Testis (tissue), 3 donors: ENCODE results near the gene OGFOD3. TPM values are rescaled to one million over a fixed set of nuclear protein-coding genes. Genes with fewer than 3 reads are reported as not detected.

Experiments used
- DNase-seq: peaks from one replicate; pipeline ENCODE4 v3.0.0-alpha.2; 2019
- H3K27ac ChIP-seq, 2 donors: fragments of 200-600 bp; sonication (generic); one replicate each; pipeline ENCODE4 v1.5.1; 2019
- H3K27me3 ChIP-seq: fragments of 200-600 bp; sonication (generic); one replicate; pipeline ENCODE4 v1.5.1; 2019
- H3K36me3 ChIP-seq: fragments of 200-600 bp; sonication (generic); one replicate; pipeline ENCODE4 v1.5.1; 2017; ENCODE audit warnings: low read depth; ENCODE audit errors: missing control alignments
- H3K4me1 ChIP-seq: fragments of 200-600 bp; sonication (generic); one replicate; pipeline ENCODE4 v1.5.1; 2019
- H3K4me3 ChIP-seq, 2 donors: fragments of 200-600 bp; sonication (generic); one replicate each; pipeline ENCODE4 v1.5.1; 2017 to 2019
- H3K9me3 ChIP-seq: fragments of 200-600 bp; sonication (generic); one replicate; pipeline ENCODE4 v1.5.1; 2017
- POLR2A ChIP-seq: fragments of 450-650 bp; IDR thresholded peaks from one replicate; pipeline ENCODE4 v1.6.1; 2017; ENCODE audit warnings: antibody characterized with exemption, mild to moderate bottlenecking, moderate library complexity
- WGBS, 2 donors: methylation state at CpG; one replicate each; pipeline ENCODE4 v1.1.5; 2018; 5-methylcytosine and 5-hydroxymethylcytosine counted together
- intact Hi-C: fragments of 100-400 bp; cut with DNase I; formaldehyde crosslinking; loops from one replicate; pipeline ENCODE4 v1.15.1; 2023; ENCODE audit warnings: low total_unique reads
- polyA plus RNA-seq: library from polyadenylated mRNA; stranded (reverse); fragments of 350-450 nt; fragmentation: Illumina TruSeq; extraction: RNeasy Lipid Tissue Mini Kit (QIAGEN cat#74804); gene quantifications from one replicate; pipeline ENCODE4 v1.2.3, GENCODE V29; 2014; ENCODE audit warnings: low read depth, low replicate concordance; ENCODE audit not compliant: insufficient read depth
- total RNA-seq, 2 donors: library from RNA; depleted of rRNA; stranded (reverse); fragments of >200 nt; gene quantifications; one replicate each; pipeline ENCODE4 v1.2.3, GENCODE V29; 2016
- TF ChIP-seq, protein P1 (sequence below), 3 experiments: fragments of 450-650 bp in 2 of 3; fragments of 200-600 bp in 1 of 3; sonication (generic) in 1 of 3; IDR thresholded peaks; one replicate each; pipeline ENCODE4 v1.5.1; 2016 to 2019; ENCODE audit warnings: antibody characterized with exemption in 3 of 3, mild to moderate bottlenecking in 2 of 3, moderate library complexity in 1 of 3

Gene OGFOD3
- total and polyA plus RNA-seq, 3 donors from 2014 or later = 19.6 to 37.4 (median 28.9) TPM

DNA sequence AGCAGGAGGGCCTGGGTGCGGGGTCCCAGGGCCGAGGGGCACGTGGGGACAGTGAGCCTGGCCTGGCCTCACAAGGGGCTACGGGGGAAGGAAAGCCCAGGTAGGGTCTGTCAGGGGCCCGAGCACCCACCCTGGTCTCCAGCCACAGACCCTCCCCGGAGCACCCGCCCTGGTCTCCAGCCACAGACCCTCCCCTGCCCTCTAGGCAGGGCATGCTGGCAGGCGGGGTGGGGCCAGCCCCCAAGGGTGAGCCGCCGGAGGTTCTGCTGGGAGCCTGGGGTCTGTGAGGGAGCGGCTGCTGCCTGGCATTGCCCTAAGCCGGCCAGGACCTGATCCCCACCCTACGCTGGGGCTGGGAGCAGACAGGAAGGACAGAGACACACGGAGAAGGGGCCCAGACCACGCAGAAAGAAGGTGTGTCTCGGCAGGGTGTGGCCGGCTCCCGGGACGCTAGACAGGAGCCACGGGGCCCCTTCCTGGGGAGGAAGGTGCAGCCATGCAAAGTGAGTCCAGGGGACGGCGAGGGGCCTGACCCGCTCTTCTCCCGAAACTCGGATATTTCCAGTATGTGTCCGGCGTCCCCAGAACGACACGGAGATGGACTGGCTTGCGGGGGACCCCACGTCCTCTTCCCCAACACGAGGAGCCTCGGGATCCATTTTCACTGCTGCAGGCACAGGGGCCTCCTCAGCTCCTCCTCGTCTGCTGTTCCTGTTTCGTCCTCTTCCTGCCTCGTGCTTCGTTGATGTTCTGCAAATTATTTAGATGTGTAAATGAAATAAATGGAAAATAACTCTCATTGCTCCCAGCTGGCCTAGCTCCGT lies 31.3 kb downstream of the OGFOD3 start:
- TF ChIP-seq, protein P1, sequence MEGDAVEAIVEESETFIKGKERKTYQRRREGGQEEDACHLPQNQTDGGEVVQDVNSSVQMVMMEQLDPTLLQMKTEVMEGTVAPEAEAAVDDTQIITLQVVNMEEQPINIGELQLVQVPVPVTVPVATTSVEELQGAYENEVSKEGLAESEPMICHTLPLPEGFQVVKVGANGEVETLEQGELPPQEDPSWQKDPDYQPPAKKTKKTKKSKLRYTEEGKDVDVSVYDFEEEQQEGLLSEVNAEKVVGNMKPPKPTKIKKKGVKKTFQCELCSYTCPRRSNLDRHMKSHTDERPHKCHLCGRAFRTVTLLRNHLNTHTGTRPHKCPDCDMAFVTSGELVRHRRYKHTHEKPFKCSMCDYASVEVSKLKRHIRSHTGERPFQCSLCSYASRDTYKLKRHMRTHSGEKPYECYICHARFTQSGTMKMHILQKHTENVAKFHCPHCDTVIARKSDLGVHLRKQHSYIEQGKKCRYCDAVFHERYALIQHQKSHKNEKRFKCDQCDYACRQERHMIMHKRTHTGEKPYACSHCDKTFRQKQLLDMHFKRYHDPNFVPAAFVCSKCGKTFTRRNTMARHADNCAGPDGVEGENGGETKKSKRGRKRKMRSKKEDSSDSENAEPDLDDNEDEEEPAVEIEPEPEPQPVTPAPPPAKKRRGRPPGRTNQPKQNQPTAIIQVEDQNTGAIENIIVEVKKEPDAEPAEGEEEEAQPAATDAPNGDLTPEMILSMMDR (IDR thresholded peaks at IDR 0.05) = no peak
- no peak for TF ChIP-seq POLR2A
- WGBS, 2 donors = 72 to 73% methylated on average over 25 to 38 of the region's 38 CpGs
- H3K36me3 ChIP-seq = no peaks in the 10 kb centered on the region
- H3K27me3 ChIP-seq = no peaks in the 10 kb centered on the region
- no peak for DNase-seq
- H3K4me3 ChIP-seq = no peak overlapping the region
- intact Hi-C loops = no loop called here
- H3K4me1 ChIP-seq = peaks cover 16% of the 10 kb centered on the region
- no peak overlapping the region for H3K27ac ChIP-seq
- H3K9me3 ChIP-seq = no peaks in the 10 kb centered on the region

DNA sequence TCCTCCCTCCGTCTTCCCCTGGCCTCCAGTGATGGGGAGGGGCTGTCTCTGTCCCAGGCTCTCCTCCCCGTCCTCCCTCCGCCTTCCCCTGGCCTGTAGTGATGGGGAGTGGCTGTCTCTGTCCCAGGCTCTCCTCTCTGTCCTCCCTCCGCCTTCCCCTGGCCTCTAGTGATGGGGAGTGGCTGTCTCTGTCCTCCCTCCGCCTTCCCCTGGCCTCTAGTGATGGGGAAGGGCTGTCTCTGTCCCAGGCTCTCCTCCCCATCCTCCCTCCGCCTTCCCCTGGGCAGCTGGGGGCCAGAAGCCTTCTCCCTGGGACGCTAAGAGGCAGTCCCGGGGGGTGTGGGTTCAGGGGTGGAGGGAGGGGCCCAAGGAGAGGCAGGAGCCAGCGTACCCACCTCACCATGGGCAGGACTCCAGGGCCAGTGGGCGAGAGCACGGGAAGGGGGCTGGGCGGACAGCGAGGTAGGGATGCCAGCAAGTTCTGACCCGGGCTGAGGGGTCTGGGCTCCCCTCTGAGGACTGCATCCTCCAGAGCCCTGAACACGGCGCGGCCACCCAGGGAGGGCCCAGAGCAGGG lies 32.0 kb downstream of the OGFOD3 start:
- no peak for DNase-seq
- 44 to 53% methylated on average over 11 to 17 of the region's 17 CpGs for WGBS, 2 donors
- Histone ChIP-seq H3K36me3 (no peaks in the 10 kb centered on the region), H3K27me3 (no peaks in the 10 kb centered on the region), H3K27ac (no peak overlapping the region), H3K4me3 (no peak overlapping the region), H3K9me3 (no peaks in the 10 kb centered on the region), H3K4me1 (peaks cover 16% of the 10 kb centered on the region)
- intact Hi-C loops = no loop called here
- TF ChIP-seq, protein P1 (IDR thresholded peaks at IDR 0.05) = no peak
- TF ChIP-seq POLR2A = no peak

DNA sequence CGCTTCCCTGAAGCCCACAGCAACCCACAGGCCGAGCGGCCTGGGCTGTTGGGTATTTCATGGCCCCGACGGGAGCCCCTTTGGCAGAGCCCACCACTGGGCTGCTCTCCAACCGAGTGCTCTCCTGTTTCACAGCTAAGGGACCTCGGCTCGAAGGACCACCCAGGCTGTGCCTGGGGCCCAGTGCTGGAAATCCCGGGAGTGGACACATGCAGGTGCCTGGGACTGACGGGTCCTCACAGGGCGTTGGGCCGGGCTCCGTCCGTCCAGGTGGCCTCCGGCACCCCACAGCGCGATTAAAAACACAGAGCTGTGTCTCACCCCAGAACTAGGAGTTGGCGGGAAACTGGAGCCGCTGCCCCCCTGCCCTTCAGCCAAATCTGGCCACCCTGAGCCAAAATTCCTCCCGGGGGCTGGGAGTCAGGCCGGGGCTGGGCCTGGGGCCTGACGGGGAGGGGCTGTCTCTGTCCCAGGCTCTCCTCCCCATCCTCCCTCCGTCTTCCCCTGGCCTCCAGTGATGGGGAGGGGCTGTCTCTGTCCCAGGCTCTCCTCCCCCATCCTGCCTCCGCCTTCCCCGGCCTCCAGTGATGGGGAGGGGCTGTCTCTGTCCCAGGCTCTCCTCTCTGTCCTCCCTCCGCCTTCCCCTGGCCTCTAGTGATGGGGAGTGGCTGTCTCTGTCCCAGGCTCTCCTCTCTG lies 32.7 kb downstream of the OGFOD3 start:
- no peak for DNase-seq
- intact Hi-C loops = no loop called here
- no peak overlapping the region for H3K4me3 ChIP-seq
- H3K27me3 ChIP-seq = no peaks in the 10 kb centered on the region
- H3K9me3 ChIP-seq = no peaks in the 10 kb centered on the region
- H3K27ac ChIP-seq = no peak overlapping the region
- no peaks in the 10 kb centered on the region for H3K36me3 ChIP-seq
- TF ChIP-seq, protein P1 (IDR thresholded peaks at IDR 0.05) = no peak
- no peak for TF ChIP-seq POLR2A
- peaks cover 16% of the 10 kb centered on the region for H3K4me1 ChIP-seq
- WGBS, 2 donors = 47 to 52% methylated on average over 10 to 15 of the region's 26 CpGs

DNA sequence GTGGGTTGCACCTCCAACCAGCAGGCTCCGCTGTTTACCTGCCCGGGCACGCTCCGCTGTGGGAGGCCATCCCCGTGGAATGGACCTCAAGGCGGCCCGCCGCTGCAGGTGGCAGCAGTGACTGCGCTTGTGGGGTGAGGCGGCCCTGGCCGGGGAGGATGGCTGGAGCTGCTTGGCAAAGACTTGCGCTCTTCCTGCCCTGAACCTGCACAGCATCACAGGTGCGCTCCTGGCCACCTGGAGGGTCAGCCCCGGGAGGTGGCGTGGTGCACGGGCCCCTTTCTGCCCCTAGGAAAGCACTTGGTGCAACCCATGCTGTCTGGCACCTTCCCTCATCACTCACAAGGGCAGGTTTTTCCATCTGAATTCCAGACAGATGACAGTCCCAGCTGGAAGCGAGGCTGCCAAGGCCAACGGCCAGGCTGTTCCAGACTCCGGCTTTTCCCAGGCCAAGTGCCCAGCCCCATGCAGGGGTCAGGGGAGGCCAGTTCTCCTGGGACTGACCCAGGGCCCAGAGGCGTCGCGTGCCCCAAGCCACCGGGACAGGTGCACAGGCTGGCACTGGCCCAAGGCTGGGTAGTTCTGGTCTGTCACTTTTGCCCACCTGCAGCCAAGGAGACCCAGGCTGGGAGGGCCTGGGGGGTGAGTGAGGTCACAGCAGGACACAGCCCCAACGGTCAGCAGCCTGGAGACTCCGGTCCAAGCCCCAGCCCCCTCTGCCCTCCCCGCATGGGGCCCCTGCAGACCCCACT lies 33.5 kb downstream of the OGFOD3 start:
- intact Hi-C loops = loop anchor here (5.0 kb wide), 1 partner anchor 627 kb away; no protein-coding TSS in a partner anchor
- H3K4me3 ChIP-seq = no peak overlapping the region
- DNase-seq = peak; percentile 73
- H3K27me3 ChIP-seq = no peaks in the 10 kb centered on the region
- TF ChIP-seq, protein P1 (IDR thresholded peaks at IDR 0.05) = no peak
- TF ChIP-seq POLR2A = no peak
- no peaks in the 10 kb centered on the region for H3K36me3 ChIP-seq
- 62 to 63% methylated on average over 4 to 25 of the region's 26 CpGs for WGBS, 2 donors
- no peak overlapping the region for H3K27ac ChIP-seq
- peaks cover 16% of the 10 kb centered on the region for H3K4me1 ChIP-seq
- no peaks in the 10 kb centered on the region for H3K9me3 ChIP-seq
